ENCODE measurements around the gene TAF8.

Gene TAF8

GRCh38 chr6:42079941-42080464 is 29.7 kb downstream of the TAF8 start:
- no peak for TF ChIP-seq REST (IDR thresholded peaks at IDR 0.05; ENCODE audit: insufficient replicate concordance, low read depth)
- no peak for TF ChIP-seq SPI1 (IDR thresholded peaks at IDR 0.05; ENCODE audit: borderline replicate concordance, low read depth)
- TF ChIP-seq POLR2AphosphoS5 (IDR thresholded peaks at IDR 0.05; ENCODE audit: low read depth), result no peak
- no peak for TF ChIP-seq GABPA (IDR thresholded peaks at IDR 0.05; ENCODE audit: low read depth)
- TF ChIP-seq CTCF (IDR thresholded peaks at IDR 0.05; ENCODE audit: insufficient read depth, low read length), result no peak

GRCh38 chr6:42083530-42083929 is 33.2 kb downstream of the TAF8 start:
- no peak overlapping the region for H3K27ac ChIP-seq (replicated peaks)
- no peaks in the 10 kb centered on the region for H3K27me3 ChIP-seq (ENCODE audit: insufficient read depth, poor library complexity, severe bottlenecking)
- TF ChIP-seq SPI1 (IDR thresholded peaks at IDR 0.05; ENCODE audit: borderline replicate concordance, low read depth) (no peak), REST (IDR thresholded peaks at IDR 0.05; ENCODE audit: insufficient replicate concordance, low read depth) (no peak), GABPA (IDR thresholded peaks at IDR 0.05; ENCODE audit: low read depth) (no peak), POLR2AphosphoS5 (IDR thresholded peaks at IDR 0.05; ENCODE audit: low read depth) (no peak)
- no peak overlapping the region for H3K4me3 ChIP-seq (replicated peaks; ENCODE audit: insufficient read depth, low read length)
- no peak for DNase-seq (ENCODE audit: low read depth in 1 of 2, low spot score in 1 of 2)

More at GRCh38 chr6:42079941-42080464, 29.7 kb downstream of the TAF8 start:
- Histone ChIP-seq H3K27ac (replicated peaks) (no peak overlapping the region), H3K4me3 (replicated peaks; ENCODE audit: insufficient read depth, low read length) (no peak overlapping the region), H3K27me3 (ENCODE audit: insufficient read depth, poor library complexity, severe bottlenecking) (no peaks in the 10 kb centered on the region)
- DNase-seq (ENCODE audit: low read depth in 1 of 2, low spot score in 1 of 2), result no peak

- DNase-seq (ENCODE audit: low read depth in 1 of 2, low spot score in 1 of 2), result no peak
- Histone ChIP-seq H3K4me3 (replicated peaks; ENCODE audit: insufficient read depth, low read length) (no peak overlapping the region), H3K27me3 (ENCODE audit: insufficient read depth, poor library complexity, severe bottlenecking) (no peaks in the 10 kb centered on the region), H3K27ac (replicated peaks) (no peak overlapping the region)
- TF ChIP-seq CTCF (IDR thresholded peaks at IDR 0.05; ENCODE audit: insufficient read depth, low read length) (no peak), REST (IDR thresholded peaks at IDR 0.05; ENCODE audit: insufficient replicate concordance, low read depth) (no peak), POLR2AphosphoS5 (IDR thresholded peaks at IDR 0.05; ENCODE audit: low read depth) (no peak)
These were observed 34.6 kb downstream of the TAF8 start for GRCh38 chr6:42084889-42085288.
